ENCODE measurements around the gene CATSPERE. TPM values are rescaled to one million over a fixed set of nuclear protein-coding genes. Genes with fewer than 3 reads are reported as not detected.

The CATSPERE gene
- total and polyA plus RNA-seq, 8 donors, result 0.31 to 4.6 (median 0.63) TPM; not detected in 4

GRCh38 chr1:244640917-244641316 lies 179.8 kb downstream of the CATSPERE start:
- no peaks in the 10 kb centered on the region for H3K9me3 ChIP-seq
- H3K4me3 ChIP-seq, result no peak overlapping the region
- no peak for DNase-seq
- no peak overlapping the region for H3K27ac ChIP-seq
- no peaks in the 10 kb centered on the region for H3K27me3 ChIP-seq
- H3K4me1 ChIP-seq, result no peaks in the 10 kb centered on the region
- 84 to 91% (median 87%) methylated on average over 6 of the region's 6 CpGs for WGBS, 5 donors
- TF ChIP-seq EP300 (IDR thresholded peaks at IDR 0.05), result no peak
- TF ChIP-seq CTCF (IDR thresholded peaks at IDR 0.05), result no peak
- TF ChIP-seq POLR2A (IDR thresholded peaks at IDR 0.05), result no peak
- TF ChIP-seq POLR2AphosphoS5 (IDR thresholded peaks at IDR 0.05), result no peak
- intact Hi-C loops (cut with DNase I; ENCODE audit: low total_unique reads), result no loop called here
- no peaks in the 10 kb centered on the region for H3K36me3 ChIP-seq

- TF ChIP-seq CTCF (IDR thresholded peaks at IDR 0.05), result no peak
- TF ChIP-seq POLR2A (IDR thresholded peaks at IDR 0.05), result no peak
- no peak for TF ChIP-seq EP300 (IDR thresholded peaks at IDR 0.05)
- TF ChIP-seq POLR2AphosphoS5 (IDR thresholded peaks at IDR 0.05), result no peak
- 81 to 91% (median 89%) methylated on average over 14 to 16 of the region's 16 CpGs for WGBS, 5 donors
- intact Hi-C loops (cut with DNase I; ENCODE audit: low total_unique reads), result no loop called here
These were observed 181.5 kb downstream of the CATSPERE start for GRCh38 chr1:244642526-244642925.

GRCh38 chr1:244642988-244643387 lies 181.9 kb downstream of the CATSPERE start:
- TF ChIP-seq EP300 (IDR thresholded peaks at IDR 0.05), result no peak
- TF ChIP-seq CTCF (IDR thresholded peaks at IDR 0.05), result no peak
- no peak for TF ChIP-seq POLR2A (IDR thresholded peaks at IDR 0.05)
- TF ChIP-seq POLR2AphosphoS5 (IDR thresholded peaks at IDR 0.05), result no peak
- Histone ChIP-seq H3K27me3 (no peaks in the 10 kb centered on the region), H3K27ac (no peak overlapping the region), H3K9me3 (no peaks in the 10 kb centered on the region), H3K4me1 (no peaks in the 10 kb centered on the region), H3K36me3 (no peaks in the 10 kb centered on the region), H3K4me3 (no peak overlapping the region)
- DNase-seq, result no peak
- WGBS, 5 donors, result 85 to 95% (median 94%) methylated on average over 11 to 14 of the region's 14 CpGs
- intact Hi-C loops (cut with DNase I; ENCODE audit: low total_unique reads), result no loop called here

More at GRCh38 chr1:244642526-244642925, 181.5 kb downstream of the CATSPERE start:
- H3K9me3 ChIP-seq, result no peaks in the 10 kb centered on the region
- no peak for DNase-seq
- no peak overlapping the region for H3K4me3 ChIP-seq
- no peaks in the 10 kb centered on the region for H3K4me1 ChIP-seq
- H3K36me3 ChIP-seq, result no peaks in the 10 kb centered on the region
- H3K27ac ChIP-seq, result no peak overlapping the region
- H3K27me3 ChIP-seq, result no peaks in the 10 kb centered on the region

- H3K36me3 ChIP-seq, result no peaks in the 10 kb centered on the region
- no peak overlapping the region for H3K4me3 ChIP-seq
- H3K4me1 ChIP-seq, result no peaks in the 10 kb centered on the region
- no peaks in the 10 kb centered on the region for H3K27me3 ChIP-seq
- no peaks in the 10 kb centered on the region for H3K9me3 ChIP-seq
- no peak overlapping the region for H3K27ac ChIP-seq
- DNase-seq, result no peak
- WGBS, 5 donors, result 77 to 89% (median 80%) methylated on average over 5 to 6 of the region's 6 CpGs
- intact Hi-C loops (cut with DNase I; ENCODE audit: low total_unique reads), result no loop called here
- TF ChIP-seq POLR2AphosphoS5 (IDR thresholded peaks at IDR 0.05) (no peak), CTCF (IDR thresholded peaks at IDR 0.05) (no peak), EP300 (IDR thresholded peaks at IDR 0.05) (no peak), POLR2A (IDR thresholded peaks at IDR 0.05) (no peak)
These were observed 184.3 kb downstream of the CATSPERE start for GRCh38 chr1:244645414-244645813.
